Stimulated activated CD4-positive, alpha-beta T cell treated with anti-CD3 and anti-CD28 coated beads, Interleukin-4, amount 100 ng/mL, for 1 hour (primary cell): Measurements from ENCODE around the gene SLC25A39.
"Not testable (repeated sequence)": the region's sequence is repeated elsewhere in the genome, so short reads cannot be mapped to it uniquely, and the experiment has no call there.

ENCODE experiments used
- DNase-seq: peaks from one replicate; pipeline ENCODE4 v3.0.0-alpha.2; 2020

SLC25A39 gene

GRCh38 chr17:44353672-44354331, 29.2 kb upstream of the SLC25A39 start:
- peak; percentile 24 for DNase-seq

- no peak for DNase-seq
Observed at GRCh38 chr17:44352828-44353671, 28.4 kb upstream of the SLC25A39 start.

GRCh38 chr17:44351961-44352827, 27.6 kb upstream of the SLC25A39 start:
- DNase-seq = no peak

- DNase-seq = no peak
Observed at GRCh38 chr17:44351464-44351863, 26.8 kb upstream of the SLC25A39 start.

GRCh38 chr17:44350733-44351226, 26.2 kb upstream of the SLC25A39 start:
- peak; percentile 77 for DNase-seq

- no peak for DNase-seq
Observed at GRCh38 chr17:44349553-44350070, 25.0 kb upstream of the SLC25A39 start.

- no peak for DNase-seq
Observed at GRCh38 chr17:44348988-44349364, 24.4 kb upstream of the SLC25A39 start.

- DNase-seq = no peak
Observed at GRCh38 chr17:44348234-44348987, 23.8 kb upstream of the SLC25A39 start.

GRCh38 chr17:44347206-44348055, 22.8 kb upstream of the SLC25A39 start:
- DNase-seq = not testable (repeated sequence)

- DNase-seq = no peak
Observed at GRCh38 chr17:44346064-44346844, 21.6 kb upstream of the SLC25A39 start.

- peak; percentile 27 for DNase-seq
Observed at GRCh38 chr17:44345454-44346026, 20.9 kb upstream of the SLC25A39 start.

GRCh38 chr17:44344939-44345453, 20.4 kb upstream of the SLC25A39 start, which contains the start of gene GRN:
Gene GRN (plus strand): TSS chr17:44345302. CDS start chr17:44349165, 3,863 bp downstream.
- peak; percentile 77 for DNase-seq

GRCh38 chr17:44343510-44344209, 19.0 kb upstream of the SLC25A39 start:
- no peak for DNase-seq

- not testable (repeated sequence) for DNase-seq
Observed at GRCh38 chr17:44340553-44340952, 15.9 kb upstream of the SLC25A39 start.

GRCh38 chr17:44338702-44339101, 14.1 kb upstream of the SLC25A39 start:
- DNase-seq = no peak

- DNase-seq = no peak
Observed at GRCh38 chr17:44335968-44336367, 11.3 kb upstream of the SLC25A39 start.

- DNase-seq = no peak
Observed at GRCh38 chr17:44335564-44335963, 10.9 kb upstream of the SLC25A39 start.

GRCh38 chr17:44334727-44335126, 10.1 kb upstream of the SLC25A39 start:
- no peak for DNase-seq

- no peak for DNase-seq
Observed at GRCh38 chr17:44334315-44334714, 9.7 kb upstream of the SLC25A39 start.
